Left ventricle myocardium superior (tissue), 1 donor: ENCODE data around the gene PRTG. TPM values are rescaled to one million over a fixed set of nuclear protein-coding genes. Genes with fewer than 3 reads are reported as not detected.

Experiments
- ATAC-seq: fragments of 200-7000 bp; cut with Tn5 transposase; one replicate; pipeline ENCODE4 v1.9.1; 2020; ENCODE audit warnings: mild to moderate bottlenecking, moderate library complexity
- DNase-seq: peaks from one replicate; pipeline ENCODE4 v3.0.0-alpha.2; 2020
- intact Hi-C: fragments of 100-400 bp; cut with micrococcal nuclease; formaldehyde crosslinking; loops from one replicate; pipeline ENCODE4 v1.11.0; 2022
- total RNA-seq: library from RNA; stranded (reverse); fragmentation: NEBNext Ultra II Directional; extraction: Animal tissue kit (Norgen Biotek cat#: 25700); gene quantifications from one replicate; pipeline ENCODE4 v1.2.1, GENCODE V29; 2021
- donor health status: DM: no; HTN: yes; CAD: no; lungs with severe emphysema.

The PRTG gene
- total RNA-seq, 1 donor from 2014 or later, result 0.77 TPM

DNA sequence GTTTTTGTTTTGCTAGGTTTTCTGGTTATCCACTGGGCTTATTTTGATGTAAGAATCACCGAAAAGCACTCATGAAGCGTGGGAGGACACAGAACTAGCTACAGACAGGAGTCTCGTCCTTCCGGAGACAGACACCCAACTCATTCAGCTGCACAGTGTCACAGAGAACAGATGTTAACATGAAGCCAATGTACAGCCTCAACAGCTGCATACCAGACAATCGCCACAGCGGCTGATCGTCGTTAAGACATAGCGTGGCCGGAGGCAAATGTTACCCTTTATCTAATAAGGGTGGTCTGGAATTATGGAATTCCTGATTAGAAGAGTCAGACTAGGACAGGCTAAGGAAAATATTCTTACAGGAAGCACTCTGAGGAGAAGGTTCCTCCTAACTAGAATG, 153.7 kb downstream of the PRTG start:
- DNase-seq (no peak), ATAC-seq (no peak)
- intact Hi-C loops, result no loop called here

DNA sequence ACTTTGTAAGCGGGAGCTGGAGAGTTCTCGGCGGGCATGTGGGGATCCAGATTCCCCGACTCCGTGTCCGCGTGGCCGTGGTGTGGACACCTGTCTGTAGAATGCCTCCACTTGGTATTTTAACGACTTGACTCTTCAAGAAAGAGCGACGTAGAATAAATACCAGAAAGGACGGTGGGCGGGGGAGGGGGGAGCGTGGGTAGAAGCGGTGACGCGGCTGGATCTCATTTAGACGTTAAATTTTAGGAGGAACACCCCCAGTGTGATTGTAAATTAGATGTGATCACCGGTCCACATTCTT, 154.2 kb downstream of the PRTG start:
- intact Hi-C loops, result no loop called here
- DNase-seq (no peak), ATAC-seq (no peak)

DNA sequence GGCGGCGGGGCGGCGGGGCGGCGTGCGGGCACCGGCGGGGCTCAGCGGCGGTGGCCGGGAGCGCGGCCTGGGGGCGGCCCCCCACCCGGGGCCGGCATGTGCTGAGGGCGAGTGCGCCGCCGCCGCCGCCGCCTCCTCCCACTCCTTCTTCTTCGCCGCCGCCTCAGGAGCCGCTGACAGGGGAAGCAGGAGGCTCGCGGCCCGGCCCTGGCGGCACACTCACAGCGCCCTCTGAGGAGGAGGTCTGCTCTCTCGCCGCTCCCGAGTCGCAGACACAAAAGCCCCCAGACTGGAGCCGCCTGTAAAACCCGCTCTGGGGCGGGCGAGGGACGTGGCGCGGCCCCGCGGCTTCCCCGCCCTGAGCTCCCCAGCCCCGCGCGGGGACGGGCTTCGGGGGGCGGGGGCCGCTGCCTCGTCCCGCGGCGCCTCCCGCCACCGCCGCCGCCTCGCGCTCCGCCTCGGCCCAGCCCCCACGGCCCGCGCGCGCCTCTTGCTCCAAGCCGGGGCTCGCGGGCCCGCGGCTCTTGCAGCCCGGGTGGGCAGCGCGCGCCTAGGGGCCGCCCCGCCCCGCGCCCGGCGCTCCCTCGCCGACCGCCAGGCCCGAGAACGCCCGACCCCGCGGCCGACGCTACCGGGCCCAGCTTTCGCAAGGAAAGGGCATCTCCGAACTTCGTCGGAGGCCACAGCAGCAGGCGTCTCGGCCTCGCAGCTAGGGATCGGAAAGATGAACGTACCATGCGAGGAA, 154.7 kb downstream of the PRTG start, which contains the start of gene PYGO1:
PYGO1 (minus strand) TSS at position 276 of the 745 bp plus-strand sequence. CDS start 462 bp downstream, outside the sequence.
- intact Hi-C loops, result no loop called here
- DNase-seq, result peak; percentile 75

DNA sequence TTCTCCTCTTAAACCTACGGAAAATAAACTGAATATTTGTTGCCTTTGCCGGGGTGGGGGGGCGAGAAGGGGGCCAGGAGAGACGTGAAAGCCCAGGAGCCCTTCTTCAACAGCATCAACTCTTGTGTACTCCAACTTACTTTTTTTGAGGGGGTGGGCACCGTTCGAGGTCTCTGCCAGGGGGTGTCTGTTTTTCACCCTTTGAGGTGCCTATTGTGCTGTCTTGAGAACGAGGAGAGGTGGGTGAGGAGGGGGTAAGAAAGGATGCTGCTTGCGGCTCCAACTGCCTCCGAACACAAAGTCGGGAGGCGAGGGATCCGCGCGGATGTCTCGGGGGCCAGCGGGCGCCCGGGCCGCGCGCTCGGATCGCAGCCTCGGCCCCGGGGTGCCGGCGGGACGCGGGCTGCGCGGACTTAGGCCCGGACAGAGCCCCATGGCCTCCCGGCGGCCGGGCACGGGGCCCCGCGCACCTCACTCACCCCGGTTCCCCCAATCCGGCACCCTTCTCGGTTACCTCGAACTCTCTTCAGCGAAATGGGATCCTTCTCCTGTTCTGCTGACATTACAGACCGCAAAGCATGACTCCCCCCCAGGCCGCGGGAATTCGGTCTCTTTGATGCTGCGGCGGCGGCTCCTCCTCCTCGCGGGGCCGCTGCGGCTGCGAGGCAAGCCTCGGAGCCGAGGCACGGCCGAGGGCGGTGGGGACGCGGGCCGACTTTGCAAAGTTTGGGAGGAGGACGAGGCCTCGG, 155.5 kb downstream of the PRTG start:
- DNase-seq (peak; percentile 50), ATAC-seq (peak; percentile 60)
- intact Hi-C loops, result no loop called here

More for the DNA sequence above, 154.7 kb downstream of the PRTG start, which contains the start of gene PYGO1:
- peak; percentile 93 for ATAC-seq

DNA sequence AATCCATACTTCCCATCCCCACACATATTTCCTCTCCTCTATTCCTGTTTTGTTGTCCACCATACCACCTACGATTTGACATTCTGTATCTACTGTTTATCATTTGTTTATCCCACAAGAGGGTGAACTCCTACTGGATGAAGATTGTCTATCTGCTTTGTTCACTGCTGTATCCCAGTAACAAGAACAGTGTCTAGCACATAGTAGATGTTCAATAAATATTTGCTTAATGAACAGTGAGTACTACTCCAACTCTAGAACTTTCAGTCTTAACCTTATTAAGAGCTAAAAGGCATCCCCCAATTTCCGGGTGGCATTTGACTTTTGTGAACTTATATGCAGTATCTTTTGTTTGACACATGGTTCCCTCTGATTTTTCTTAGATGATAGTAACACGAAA, 156.1 kb downstream of the PRTG start:
- DNase-seq (no peak), ATAC-seq (no peak)
- intact Hi-C loops, result no loop called here

DNA sequence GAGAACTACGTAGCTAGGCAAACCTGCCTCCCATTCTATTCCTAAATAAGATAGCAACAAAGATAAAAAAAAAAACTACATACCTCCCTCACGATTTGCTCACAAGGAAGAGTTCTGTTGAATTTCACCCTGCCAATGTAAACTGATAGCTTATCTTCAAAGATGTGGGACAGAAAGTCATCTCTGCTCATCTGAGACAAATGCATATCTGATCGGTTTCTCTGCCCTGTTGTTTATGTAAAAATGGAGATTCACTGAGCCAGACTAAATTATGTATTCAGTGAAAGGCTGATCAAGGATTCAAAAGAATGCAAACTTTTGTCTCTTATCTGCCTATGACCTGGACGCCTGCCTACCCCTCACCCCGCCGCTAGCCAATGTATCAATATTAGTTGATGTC, 166.0 kb downstream of the PRTG start:
- DNase-seq (no peak), ATAC-seq (no peak)
- intact Hi-C loops, result no loop called here

DNA sequence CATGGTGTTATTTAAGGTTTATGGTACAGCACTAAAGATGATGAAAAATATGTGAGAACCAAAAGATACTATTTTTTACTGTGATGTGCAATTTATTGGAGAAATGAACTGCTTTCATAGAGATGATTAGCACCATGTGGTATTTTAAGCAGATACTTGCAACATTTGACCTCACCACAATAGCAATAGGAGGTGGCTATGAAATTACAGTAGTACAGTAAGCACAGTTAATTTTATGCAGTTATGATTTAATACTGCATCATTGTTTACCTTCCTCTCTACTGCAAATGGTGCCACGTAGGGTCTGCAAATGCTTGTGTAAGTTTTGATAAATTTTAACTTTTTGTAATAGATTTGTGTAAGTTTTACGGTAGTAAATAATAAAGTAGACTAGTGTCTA, 168.9 kb downstream of the PRTG start:
- intact Hi-C loops, result no loop called here
- ATAC-seq (no peak), DNase-seq (no peak)

DNA sequence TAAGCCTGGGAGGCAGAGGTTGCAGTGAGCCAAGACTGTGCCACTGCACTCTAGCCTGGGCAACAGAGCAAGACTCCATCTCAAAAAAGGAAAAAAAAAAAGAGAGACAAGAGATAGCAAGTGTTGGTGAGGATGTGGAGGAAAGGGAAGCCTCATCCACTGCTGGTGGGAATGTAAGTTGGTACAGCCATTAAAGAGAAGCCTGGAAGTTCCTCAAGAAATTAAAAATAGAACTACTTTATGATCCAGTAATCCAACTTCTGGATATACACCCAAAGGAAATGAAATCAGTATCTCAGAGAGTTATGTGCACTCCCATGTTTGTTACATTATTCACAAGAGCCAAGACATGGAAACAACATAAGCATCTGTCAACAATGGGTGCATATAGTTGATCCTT, 169.7 kb downstream of the PRTG start:
- no peak for ATAC-seq
- no peak for DNase-seq
- intact Hi-C loops, result no loop called here

DNA sequence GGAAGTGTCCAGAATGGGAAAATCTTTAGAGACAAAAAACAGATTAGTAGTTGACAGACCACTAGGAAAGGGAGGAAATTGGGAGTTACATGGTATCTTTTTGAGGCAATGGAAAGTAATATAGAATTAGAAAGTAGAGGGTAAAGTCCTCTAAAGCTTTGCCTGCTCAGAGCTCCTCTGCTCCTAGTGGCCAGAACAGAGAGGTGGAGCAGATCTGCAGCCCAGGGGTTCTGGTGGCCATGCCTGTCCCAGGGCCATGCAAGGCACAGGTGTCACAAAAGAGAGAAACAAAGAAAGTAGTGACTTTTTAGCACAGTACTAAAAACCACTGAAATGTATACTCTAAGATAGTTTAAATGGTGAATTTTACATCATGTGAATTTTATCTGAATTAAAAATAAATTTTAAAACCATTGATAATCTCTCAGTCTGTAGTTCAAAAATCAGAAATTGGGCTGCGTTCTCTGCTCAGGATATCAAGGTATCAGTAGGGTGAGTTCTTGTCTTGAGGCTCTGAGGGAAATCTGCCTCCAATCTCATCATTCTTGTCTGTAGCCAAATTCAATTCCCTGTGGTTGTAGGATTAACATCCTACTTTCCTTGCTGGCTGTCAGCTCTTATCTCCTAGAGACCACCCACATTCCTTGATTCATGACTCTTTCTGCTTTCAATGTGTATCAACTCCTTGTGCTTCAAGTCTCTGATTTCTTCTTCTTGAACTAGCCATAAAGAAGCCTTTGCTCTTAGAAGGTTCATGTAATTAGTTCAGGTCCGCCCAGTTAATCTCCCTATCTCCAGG, 178.4 kb downstream of the PRTG start:
- ATAC-seq (no peak), DNase-seq (no peak)
- intact Hi-C loops, result no loop called here

DNA sequence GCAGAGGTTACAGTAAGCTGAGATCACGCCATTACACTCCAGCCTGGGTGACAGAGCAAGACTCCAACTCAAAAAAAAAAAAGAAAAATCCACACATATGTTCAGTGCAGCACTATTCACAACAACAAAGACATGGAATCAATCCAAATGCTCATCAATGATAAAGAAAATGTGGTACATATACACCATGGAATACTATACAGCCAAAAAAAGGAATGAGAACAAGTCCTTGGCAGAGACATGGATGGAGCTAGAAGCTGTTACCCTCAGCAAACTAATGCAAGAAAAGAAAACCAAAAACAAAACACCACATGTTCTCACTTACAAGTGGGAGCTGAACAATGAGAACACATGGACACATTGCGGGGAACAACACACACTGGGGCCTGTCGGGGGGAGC, 180.4 kb downstream of the PRTG start:
- no peak for ATAC-seq
- intact Hi-C loops, result no loop called here
- DNase-seq, result no peak

Other genes starting within 250 kb of the PRTG start
- 0.79 TPM for gene DNAAF4, start 234.9 kb downstream of the PRTG start, total RNA-seq
- 7.8 TPM for gene PYGO1, start 154.8 kb downstream of the PRTG start, total RNA-seq